CD4-positive, CD25-positive, alpha-beta regulatory T cell (primary cell): ENCODE data around the gene R3HDM4. TPM values are rescaled to one million over a fixed set of nuclear protein-coding genes. Genes with fewer than 3 reads are reported as not detected.

Source experiments
- ATAC-seq, 2 donors: fragments of 150-1000 bp; cut with Tn5 transposase; one replicate each; pipeline ENCODE4 v1.10.0; 2021; ENCODE audit warnings: low read depth in 2 of 2, moderate number of reproducible peaks in 2 of 2, moderate library complexity in 1 of 2
- DNase-seq, 3 donors: peaks; one replicate each; pipeline versions ENCODE4 v3.0.0 to v3.0.0-alpha.2; 2012 to 2022; ENCODE audit warnings: mixed read lengths in 1 of 3
- H3K27ac ChIP-seq: one replicate; pipeline ENCODE4 v1.7.0; 2013; ENCODE audit warnings: mild to moderate bottlenecking, low read length; ENCODE audit not compliant: insufficient read depth, poor library complexity, severe bottlenecking
- H3K27me3 ChIP-seq: one replicate; pipeline ENCODE4 v1.7.0; 2013; ENCODE audit warnings: low read length; ENCODE audit not compliant: control insufficient read depth, insufficient read depth
- H3K36me3 ChIP-seq: one replicate; pipeline ENCODE4 v1.7.0; 2013; ENCODE audit warnings: mild to moderate bottlenecking, low read length, moderate library complexity; ENCODE audit not compliant: control insufficient read depth, insufficient read depth
- H3K4me1 ChIP-seq: 2 replicates; pipeline ENCODE4 v1.7.0; 2013; ENCODE audit warnings: mild to moderate bottlenecking, low read length; ENCODE audit not compliant: insufficient read depth, control insufficient read depth, poor library complexity, severe bottlenecking
- H3K4me3 ChIP-seq: one replicate; pipeline ENCODE4 v1.7.0; 2013; ENCODE audit warnings: low read depth, mild to moderate bottlenecking, low read length, moderate library complexity
- H3K9me3 ChIP-seq, 2 experiments: 1 replicate in 1 of 2; 2 replicates in 1 of 2; pipeline ENCODE4 v1.7.0; 2013; ENCODE audit warnings: low read length in 2 of 2, mild to moderate bottlenecking in 1 of 2, moderate library complexity in 1 of 2; ENCODE audit not compliant: control insufficient read depth in 2 of 2
- H3K27ac Mint-ChIP-seq, 3 donors: one replicate each; pipeline ENCODE4 v1.8.0; 2020 to 2022; ENCODE audit warnings: mild to moderate bottlenecking in 3 of 3, mixed read lengths in 3 of 3, moderate library complexity in 2 of 3
- H3K27me3 Mint-ChIP-seq: one replicate; pipeline ENCODE4 v1.8.0; 2022; ENCODE audit warnings: mild to moderate bottlenecking, mixed read lengths
- H3K36me3 Mint-ChIP-seq: one replicate; pipeline ENCODE4 v1.8.0; 2020; ENCODE audit warnings: mixed read lengths
- H3K4me1 Mint-ChIP-seq, 4 donors: one replicate each; pipeline ENCODE4 v1.8.0; 2020 to 2022; ENCODE audit warnings: mixed read lengths in 4 of 4, mild to moderate bottlenecking in 1 of 4
- H3K4me3 Mint-ChIP-seq, 4 donors: one replicate each; pipeline ENCODE4 v1.8.0; 2020 to 2022; ENCODE audit warnings: mild to moderate bottlenecking in 4 of 4, mixed read lengths in 4 of 4, moderate library complexity in 3 of 4
- H3K9me3 Mint-ChIP-seq, 7 donors: one replicate each; pipeline ENCODE4 v1.8.0; 2020 to 2022; ENCODE audit warnings: mixed read lengths in 7 of 7, mild to moderate bottlenecking in 3 of 7, moderate library complexity in 2 of 7
- polyA plus RNA-seq, 4 donors: library from polyadenylated mRNA; unstranded; fragments of 300-500 nt; fragmentation: Illumina TruSeq; gene quantifications; one replicate each; pipeline ENCODE4 v1.2.3, GENCODE V29; 2021
- total RNA-seq: library from RNA; stranded (reverse); gene quantifications from one replicate; pipeline ENCODE4 v1.2.3, GENCODE V29; 2022

The R3HDM4 gene
- total and polyA plus RNA-seq, 5 donors from 2014 or later, result 249 to 283 (median 266) TPM

DNA sequence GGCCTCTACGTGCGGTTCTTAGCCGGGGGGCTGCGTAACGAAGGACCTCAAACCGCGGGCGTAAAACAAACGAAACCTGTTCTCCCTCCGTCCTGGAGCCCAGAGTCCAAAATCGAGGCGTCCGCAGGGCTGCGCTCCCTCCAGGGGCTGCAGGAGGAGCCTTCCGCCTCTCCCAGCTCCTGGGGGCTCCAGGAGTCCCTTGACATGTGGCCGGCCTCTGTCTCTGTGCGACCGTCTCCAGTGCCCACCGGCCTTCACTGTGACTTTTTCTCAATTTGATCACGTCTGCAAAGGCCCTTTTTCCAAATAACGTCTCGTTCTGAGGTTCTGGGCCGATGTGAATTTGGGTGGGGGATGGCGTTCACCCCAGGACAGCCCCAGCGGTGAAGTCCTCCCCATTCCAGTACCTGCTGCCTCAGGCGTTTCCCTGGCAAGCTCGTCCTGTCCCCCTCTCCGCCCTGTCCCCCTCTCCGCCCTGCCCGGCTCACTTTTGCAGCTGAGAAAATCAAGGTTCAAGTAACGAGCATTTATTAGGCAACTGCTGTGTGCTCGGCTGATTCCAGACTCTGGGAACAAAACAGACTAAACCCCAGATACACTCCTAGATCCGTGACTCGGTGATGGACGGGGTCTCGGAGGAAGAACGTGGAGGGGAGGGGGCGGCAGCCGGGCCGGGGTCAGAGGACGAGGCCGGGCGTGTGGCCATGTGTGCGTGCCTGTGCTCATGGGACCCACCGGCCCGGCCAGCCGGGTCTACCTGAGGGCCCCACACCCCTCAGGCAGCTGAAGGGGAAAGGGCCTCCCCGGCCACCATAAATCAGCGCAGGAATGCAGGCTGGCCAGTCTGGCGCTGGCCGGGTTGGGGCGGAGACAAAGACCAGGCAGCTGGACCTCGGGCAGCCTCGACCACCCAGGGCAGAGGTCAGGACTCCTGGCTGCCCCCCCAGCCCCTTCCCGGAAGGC, 43.1 kb upstream of the R3HDM4 start:
- Histone ChIP-seq H3K27ac (no peak overlapping the region), H3K36me3 (no peaks in the 10 kb centered on the region), H3K4me3 (no peak overlapping the region), H3K9me3 (no peaks in the 10 kb centered on the region), H3K27me3 (no peaks in the 10 kb centered on the region), H3K4me1 (peaks cover 13% of the 10 kb centered on the region)
- H3K27ac Mint-ChIP-seq, result no peak overlapping the region
- no peaks in the 10 kb centered on the region for H3K27me3 Mint-ChIP-seq
- H3K9me3 Mint-ChIP-seq, result no peaks in the 10 kb centered on the region
- H3K4me3 Mint-ChIP-seq, result no peak overlapping the region
- no peak for DNase-seq
- peaks cover 0 to 14% (median 2%) of the 10 kb centered on the region in 4 donors for H3K4me1 Mint-ChIP-seq
- H3K36me3 Mint-ChIP-seq, result no peaks in the 10 kb centered on the region
- ATAC-seq, result no peak

DNA sequence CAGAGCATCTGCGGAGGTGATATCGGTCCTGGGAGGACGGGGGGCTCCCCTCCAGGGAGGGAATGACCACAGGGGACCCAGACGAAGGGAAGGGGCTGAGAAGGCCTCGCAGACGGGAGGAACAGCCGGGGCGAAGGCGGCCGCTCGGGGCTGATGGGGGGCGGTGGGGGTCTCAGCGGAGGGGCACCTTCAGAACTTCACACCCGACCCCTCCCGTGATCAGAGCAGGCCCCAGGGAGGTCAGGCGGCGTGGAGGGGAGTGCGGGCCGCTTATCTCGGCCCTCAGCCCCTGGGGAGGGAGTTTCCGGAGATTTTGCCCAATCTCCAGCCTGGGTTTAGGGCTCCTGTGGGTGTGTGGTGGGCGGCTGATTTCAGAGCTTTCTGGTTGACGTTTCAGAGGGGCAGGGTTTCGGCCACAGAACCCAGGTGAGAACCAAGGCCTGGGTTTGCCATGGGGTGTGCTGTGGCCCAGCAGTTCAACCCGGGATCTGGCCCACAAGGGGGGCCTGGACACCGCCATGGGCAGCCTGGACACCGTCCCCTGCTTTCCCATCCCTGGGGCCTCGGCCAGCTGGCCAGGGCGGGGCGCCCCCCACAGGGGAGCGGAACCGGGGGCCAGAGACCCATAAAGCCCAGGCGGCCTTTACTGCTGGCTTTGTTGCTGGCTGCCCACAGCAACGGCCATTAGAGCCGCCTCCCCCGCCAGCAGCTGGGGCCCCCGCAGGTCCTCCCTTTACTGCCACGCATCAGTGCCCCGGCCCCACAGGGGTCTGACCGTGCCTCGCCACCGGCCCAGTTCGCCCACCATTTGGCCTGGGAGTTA, 41.9 kb upstream of the R3HDM4 start:
- no peaks in the 10 kb centered on the region for H3K36me3 Mint-ChIP-seq
- Histone ChIP-seq H3K4me1 (peaks cover 13% of the 10 kb centered on the region), H3K27me3 (no peaks in the 10 kb centered on the region), H3K27ac (no peak overlapping the region), H3K4me3 (no peak overlapping the region), H3K36me3 (no peaks in the 10 kb centered on the region), H3K9me3 (no peaks in the 10 kb centered on the region)
- H3K27me3 Mint-ChIP-seq, result no peaks in the 10 kb centered on the region
- H3K9me3 Mint-ChIP-seq, result no peaks in the 10 kb centered on the region
- ATAC-seq (no peak), DNase-seq (no peak)
- peaks cover 0 to 14% (median 2%) of the 10 kb centered on the region in 4 donors for H3K4me1 Mint-ChIP-seq
- H3K27ac Mint-ChIP-seq, result no peak overlapping the region
- peak overlapping the region in 1 of 4 donors; percentile 24 for H3K4me3 Mint-ChIP-seq

DNA sequence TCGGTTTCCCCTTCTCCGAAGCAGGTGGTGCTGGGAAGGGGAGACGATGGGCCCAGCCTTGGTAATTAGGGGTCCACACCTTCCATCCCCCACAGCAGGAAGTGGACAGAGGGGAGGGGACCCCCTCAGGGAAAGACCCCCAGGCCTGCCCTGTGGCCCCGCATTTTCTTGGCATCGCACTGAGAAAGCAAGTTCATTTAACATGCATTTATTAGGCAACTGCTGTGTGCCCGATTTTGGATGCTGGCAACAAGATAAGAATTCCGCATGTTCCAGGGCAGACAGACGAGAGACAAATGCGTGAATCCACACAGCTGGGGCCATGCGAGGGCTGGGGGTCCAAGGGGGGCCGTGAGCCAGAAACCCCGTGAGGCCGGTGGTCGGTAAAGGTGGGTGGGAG, 41.3 kb upstream of the R3HDM4 start:
- Mint-ChIP-seq H3K27ac (no peak overlapping the region), H3K9me3 (no peaks in the 10 kb centered on the region), H3K4me3 (no peak overlapping the region), H3K36me3 (no peaks in the 10 kb centered on the region), H3K4me1 (peaks cover 0 to 14% (median 2%) of the 10 kb centered on the region in 4 donors), H3K27me3 (no peaks in the 10 kb centered on the region)
- ATAC-seq (no peak), DNase-seq (no peak)
- Histone ChIP-seq H3K27me3 (no peaks in the 10 kb centered on the region), H3K4me1 (peaks cover 13% of the 10 kb centered on the region), H3K9me3 (no peaks in the 10 kb centered on the region), H3K36me3 (no peaks in the 10 kb centered on the region), H3K4me3 (no peak overlapping the region), H3K27ac (no peak overlapping the region)

DNA sequence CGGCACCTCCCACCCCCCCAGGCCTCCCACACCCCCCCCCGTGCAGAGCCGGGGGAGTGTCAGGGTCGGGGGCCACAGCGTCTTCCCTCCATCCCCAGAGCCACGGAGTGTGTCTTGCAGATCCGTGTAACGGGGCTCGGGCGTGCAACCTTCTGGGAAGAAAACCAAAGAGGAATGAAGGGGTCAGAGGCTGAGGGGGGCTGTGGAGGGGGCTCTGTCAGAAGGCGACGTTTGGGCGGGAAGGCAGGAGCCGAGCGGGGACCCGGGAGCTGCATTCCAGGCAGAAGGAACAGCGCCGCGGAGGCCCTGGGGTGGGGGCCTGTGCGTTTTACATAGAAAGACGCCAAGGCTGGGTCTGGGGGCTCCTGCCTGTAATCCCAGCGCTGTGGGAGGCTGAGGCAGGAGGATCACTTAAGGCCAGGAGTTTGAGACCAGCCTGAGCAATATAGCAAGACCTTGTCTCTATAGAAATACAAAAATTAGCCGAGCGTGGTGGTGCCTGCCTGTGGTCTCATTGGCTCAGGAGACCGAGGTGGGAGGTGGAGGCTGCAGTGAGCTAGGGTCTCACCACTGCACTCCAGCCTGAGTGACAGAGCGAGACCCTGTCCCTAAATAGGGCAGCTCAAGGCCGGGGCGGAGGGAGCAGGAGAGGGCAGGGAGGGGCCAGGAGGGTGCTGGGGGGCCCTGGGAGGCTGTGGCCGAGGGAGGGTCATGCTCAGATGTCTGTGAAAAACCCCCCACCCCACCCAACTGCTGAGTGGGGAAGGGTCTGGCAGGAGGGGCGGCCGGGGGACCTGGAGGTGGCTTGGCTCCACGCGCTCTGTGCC, 40.6 kb upstream of the R3HDM4 start:
- H3K4me3 Mint-ChIP-seq, result peak overlapping the region in 2 of 4 donors; percentile 51 to 57
- Histone ChIP-seq H3K4me1 (peaks cover 13% of the 10 kb centered on the region), H3K36me3 (no peaks in the 10 kb centered on the region), H3K27ac (no peak overlapping the region), H3K4me3 (no peak overlapping the region), H3K9me3 (no peaks in the 10 kb centered on the region), H3K27me3 (no peaks in the 10 kb centered on the region)
- H3K9me3 Mint-ChIP-seq, result no peaks in the 10 kb centered on the region
- H3K27me3 Mint-ChIP-seq, result no peaks in the 10 kb centered on the region
- H3K27ac Mint-ChIP-seq, result peak overlapping the region in 2 of 3 donors; percentile 67 to 69
- no peaks in the 10 kb centered on the region for H3K36me3 Mint-ChIP-seq
- peaks cover 0 to 14% (median 2%) of the 10 kb centered on the region in 4 donors for H3K4me1 Mint-ChIP-seq
- DNase-seq, result no peak
- ATAC-seq, result no peak

DNA sequence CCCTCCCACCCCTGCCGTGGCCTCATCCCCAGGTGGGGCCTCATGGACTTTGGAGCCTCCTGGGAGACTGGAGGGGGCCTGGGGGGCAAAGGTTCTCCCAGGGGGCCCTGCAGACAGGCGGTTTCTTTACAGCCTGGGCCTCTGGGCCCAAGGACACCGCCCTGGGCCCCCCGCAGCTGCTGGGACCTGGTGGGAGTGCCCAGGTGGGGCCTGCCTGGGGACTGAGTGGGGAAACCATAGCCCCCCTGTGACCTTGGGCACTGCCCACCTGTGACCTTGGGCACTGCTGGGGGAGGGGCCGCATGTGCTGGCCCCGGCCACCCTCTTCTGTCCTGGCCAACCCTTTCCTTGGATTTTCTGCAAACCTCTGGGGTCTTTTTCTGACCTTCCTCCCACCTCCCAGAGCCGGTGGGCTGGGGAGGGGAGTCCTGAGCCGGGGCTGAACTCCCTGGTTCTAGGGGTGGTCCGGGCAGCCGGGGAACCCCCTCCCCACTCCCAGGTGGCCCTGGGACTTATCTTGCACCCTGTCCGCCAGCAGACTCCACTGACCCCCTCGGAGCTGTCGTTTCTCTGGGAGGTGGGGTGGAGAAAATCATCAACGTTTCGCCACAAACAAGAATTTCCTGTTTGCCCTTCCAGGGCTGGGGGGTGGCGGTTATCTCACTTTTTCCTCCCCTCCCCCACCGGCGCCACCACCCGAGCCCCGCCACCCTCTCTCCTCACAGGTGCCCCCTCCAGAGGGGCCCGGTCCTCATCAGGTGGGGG, 39.8 kb upstream of the R3HDM4 start:
- Mint-ChIP-seq H3K4me1 (peaks cover 0 to 14% (median 2%) of the 10 kb centered on the region in 4 donors), H3K9me3 (no peaks in the 10 kb centered on the region), H3K4me3 (peak overlapping the region in 2 of 4 donors; percentile 50 to 65), H3K27me3 (no peaks in the 10 kb centered on the region), H3K36me3 (no peaks in the 10 kb centered on the region), H3K27ac (peak overlapping the region in 1 of 3 donors; percentile 66)
- no peaks in the 10 kb centered on the region for H3K9me3 ChIP-seq
- ATAC-seq, result no peak
- no peaks in the 10 kb centered on the region for H3K36me3 ChIP-seq
- H3K27me3 ChIP-seq, result no peaks in the 10 kb centered on the region
- H3K4me1 ChIP-seq, result peaks cover 13% of the 10 kb centered on the region
- DNase-seq, result no peak
- H3K27ac ChIP-seq, result no peak overlapping the region
- H3K4me3 ChIP-seq, result no peak overlapping the region

DNA sequence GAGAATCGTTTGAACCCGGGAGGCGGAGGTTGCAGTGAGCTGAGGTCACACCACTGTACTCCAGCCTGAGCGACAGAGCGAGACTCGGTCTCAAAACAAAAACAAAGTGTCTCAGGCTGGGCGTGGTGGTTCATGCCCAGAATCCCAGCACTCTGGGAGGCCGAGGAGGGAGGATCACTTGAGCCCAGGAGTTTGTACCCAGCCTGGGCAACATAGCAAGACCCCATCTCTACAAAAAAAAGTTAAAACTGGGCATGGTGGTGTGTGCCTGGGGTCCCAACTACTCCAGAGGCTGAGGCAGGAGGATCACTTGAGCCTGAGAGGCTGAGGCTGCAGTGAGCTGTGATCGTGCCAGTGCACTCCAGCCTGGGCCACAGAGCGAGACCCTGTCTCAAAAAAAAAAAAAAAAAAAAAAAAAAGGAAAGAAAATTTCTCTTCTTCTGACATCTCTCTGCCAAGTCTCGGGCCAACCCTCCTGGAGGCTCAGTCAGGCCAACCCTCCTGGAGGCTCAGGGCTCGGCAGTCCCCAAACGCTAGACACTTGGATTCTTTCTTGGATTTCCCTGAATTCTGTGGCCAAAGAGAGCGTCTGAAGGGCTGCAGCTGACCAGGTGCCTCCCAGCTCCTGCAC, 39.1 kb upstream of the R3HDM4 start:
- peaks cover 13% of the 10 kb centered on the region for H3K4me1 ChIP-seq
- H3K27me3 Mint-ChIP-seq, result no peaks in the 10 kb centered on the region
- peaks cover 0 to 14% (median 2%) of the 10 kb centered on the region in 4 donors for H3K4me1 Mint-ChIP-seq
- no peak overlapping the region for H3K27ac ChIP-seq
- no peak for DNase-seq
- H3K36me3 ChIP-seq, result no peaks in the 10 kb centered on the region
- H3K9me3 ChIP-seq, result no peaks in the 10 kb centered on the region
- no peaks in the 10 kb centered on the region for H3K36me3 Mint-ChIP-seq
- H3K27ac Mint-ChIP-seq, result no peak overlapping the region
- no peak overlapping the region for H3K4me3 ChIP-seq
- ATAC-seq, result no peak
- H3K9me3 Mint-ChIP-seq, result no peaks in the 10 kb centered on the region
- H3K4me3 Mint-ChIP-seq, result peak overlapping the region in 2 of 4 donors; percentile 3 to 58
- H3K27me3 ChIP-seq, result no peaks in the 10 kb centered on the region
